Spinal cord (tissue), 10 donors: ENCODE results near the gene ARHGEF6. TPM values are rescaled to one million over a fixed set of nuclear protein-coding genes. Genes with fewer than 3 reads are reported as not detected.

Source experiments
- DNase-seq, 6 donors: peaks; one replicate each; pipeline versions ENCODE4 v3.0.0 to v3.0.0-alpha.2; 2013 to 2015; ENCODE audit warnings: low spot score in 6 of 6, low read depth in 4 of 6
- H3K27ac ChIP-seq: one replicate; pipeline ENCODE4 v1.5.1; 2013; ENCODE audit warnings: low read depth, low read length, control low read depth
- H3K27me3 ChIP-seq: one replicate; pipeline ENCODE4 v1.6.1; 2013; ENCODE audit warnings: low read length; ENCODE audit not compliant: control insufficient read depth, insufficient read depth
- H3K36me3 ChIP-seq: one replicate; pipeline ENCODE4 v1.6.1; 2013; ENCODE audit warnings: low read length; ENCODE audit not compliant: control insufficient read depth, insufficient read depth
- H3K4me1 ChIP-seq: one replicate; pipeline ENCODE4 v1.6.1; 2013; ENCODE audit warnings: low read length; ENCODE audit not compliant: control insufficient read depth, insufficient read depth
- H3K4me3 ChIP-seq: one replicate; pipeline ENCODE4 v1.5.1; 2013; ENCODE audit warnings: low read depth, low read length, control low read depth
- H3K9me3 ChIP-seq: one replicate; pipeline ENCODE4 v1.6.1; 2013; ENCODE audit warnings: low read length; ENCODE audit not compliant: control insufficient read depth, insufficient read depth
- WGBS: methylation state at CpG from one replicate; pipeline ENCODE4 v1.1.5; 2013; ENCODE audit warnings: missing lambda C conversion rate; ENCODE audit not compliant: insufficient coverage; 5-methylcytosine and 5-hydroxymethylcytosine counted together
- polyA plus RNA-seq, 2 donors: library from polyadenylated mRNA; unstranded; fragments of 120-200 nt; gene quantifications; one replicate each; pipeline ENCODE4 v1.2.1, GENCODE V29; 2013; ENCODE audit not compliant: insufficient read length in 2 of 2
- total RNA-seq, 2 donors: library from RNA; depleted of rRNA in 1 of 2; stranded (reverse); fragments of 120-200 nt in 1 of 2; fragments of >200 nt in 1 of 2; gene quantifications; one replicate each; pipeline versions ENCODE4 v1.2.3 to v1.2.4, GENCODE V29; 2013 to 2014
- donor health status: healthy.

Gene ARHGEF6
- total and polyA plus RNA-seq, 4 donors, result 34.3 to 70.2 (median 49.6) TPM

DNA sequence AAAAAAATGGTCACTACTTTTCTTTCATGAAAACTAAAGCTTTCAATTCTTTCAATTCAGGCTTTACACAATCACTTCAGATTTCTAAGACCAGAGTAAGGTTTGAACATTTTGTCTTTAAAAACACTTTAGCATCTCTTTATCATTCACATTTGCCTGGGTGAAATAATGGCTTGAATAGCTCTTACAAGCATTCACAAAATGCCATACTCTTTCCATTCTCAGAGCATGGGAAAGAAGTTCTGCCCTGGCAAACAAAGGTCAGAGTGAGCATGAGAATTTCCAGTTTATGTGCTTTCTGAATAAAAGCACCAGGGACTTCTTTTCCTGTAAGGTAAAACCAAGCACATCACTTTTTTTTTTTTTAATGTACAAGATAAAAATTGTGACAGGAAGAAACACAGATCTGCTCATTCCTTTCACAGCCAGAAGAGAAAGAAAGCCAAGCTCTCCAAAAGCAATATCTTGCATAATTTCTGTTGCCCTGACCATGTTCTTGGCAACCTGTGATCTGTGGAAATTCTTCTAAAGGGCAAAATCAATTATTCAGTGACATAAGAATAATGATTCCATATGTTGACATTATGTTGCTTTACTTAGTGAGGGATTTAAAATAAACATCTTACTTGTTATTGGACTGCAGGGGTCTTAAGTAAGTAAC, 68.0 kb downstream of the ARHGEF6 start:
- Histone ChIP-seq H3K36me3 (no peaks in the 10 kb centered on the region), H3K27ac (no peak overlapping the region), H3K9me3 (no peaks in the 10 kb centered on the region), H3K4me3 (no peak overlapping the region), H3K27me3 (no peaks in the 10 kb centered on the region), H3K4me1 (peaks cover 4% of the 10 kb centered on the region)
- no peak for DNase-seq

DNA sequence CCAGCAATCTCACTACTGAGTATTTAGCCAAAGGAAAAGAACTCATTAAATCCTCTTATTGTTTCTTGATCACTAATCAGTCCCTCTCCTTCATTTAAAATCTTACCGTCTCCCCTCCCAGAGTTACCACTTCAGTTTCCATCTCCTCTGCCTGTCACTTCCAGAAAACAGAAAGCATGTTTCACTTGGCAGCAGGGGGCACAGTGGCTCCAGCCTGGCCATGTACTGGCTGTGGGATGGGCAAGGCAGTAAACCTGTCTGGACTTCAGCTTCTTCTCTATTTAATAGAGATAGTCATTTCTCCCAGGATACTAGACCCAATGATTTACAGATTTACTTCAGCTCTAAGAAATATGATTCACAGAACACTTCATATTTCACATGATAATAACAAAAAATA, 69.6 kb downstream of the ARHGEF6 start:
- H3K36me3 ChIP-seq, result no peaks in the 10 kb centered on the region
- H3K4me3 ChIP-seq, result no peak overlapping the region
- no peaks in the 10 kb centered on the region for H3K27me3 ChIP-seq
- H3K27ac ChIP-seq, result no peak overlapping the region
- peaks cover 4% of the 10 kb centered on the region for H3K4me1 ChIP-seq
- no peaks in the 10 kb centered on the region for H3K9me3 ChIP-seq
- DNase-seq, result peak in 4 of 6 donors; percentile 13 to 55 (median 35)
- WGBS, result 40% methylated on average over 1 of the region's 1 CpG

DNA sequence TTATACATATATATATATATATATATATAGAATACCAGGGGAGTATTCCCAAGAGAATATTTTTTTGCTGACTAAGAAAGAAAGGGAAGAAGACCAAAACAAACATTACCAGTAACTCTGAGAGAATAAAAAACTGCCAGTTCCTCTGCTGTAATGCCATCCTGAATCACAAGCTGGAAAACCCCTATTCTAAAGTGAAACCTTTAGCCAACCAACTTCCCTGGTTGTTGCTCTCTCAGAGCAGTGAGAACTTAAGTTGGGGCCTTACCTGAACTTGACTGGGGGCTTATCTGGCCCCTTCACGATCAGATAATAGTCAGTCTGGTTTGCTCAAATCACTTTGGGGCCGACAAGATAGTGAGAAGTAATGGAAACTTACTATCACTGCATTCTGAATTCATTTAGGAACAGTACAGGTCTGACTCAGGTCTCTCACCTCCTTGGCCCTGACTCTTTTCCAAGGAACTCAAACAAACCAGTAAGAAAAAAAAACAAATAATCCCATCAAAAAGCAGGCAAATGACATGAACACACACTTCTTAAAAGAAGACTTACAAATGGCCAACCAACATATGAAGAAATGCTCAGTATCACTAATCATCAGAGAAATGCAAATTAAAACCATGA, 70.3 kb downstream of the ARHGEF6 start:
- Histone ChIP-seq H3K9me3 (no peaks in the 10 kb centered on the region), H3K27ac (no peak overlapping the region), H3K4me3 (no peak overlapping the region), H3K27me3 (no peaks in the 10 kb centered on the region), H3K36me3 (no peaks in the 10 kb centered on the region), H3K4me1 (peaks cover 4% of the 10 kb centered on the region)
- 20% methylated on average over 1 of the region's 2 CpGs for WGBS
- no peak for DNase-seq

DNA sequence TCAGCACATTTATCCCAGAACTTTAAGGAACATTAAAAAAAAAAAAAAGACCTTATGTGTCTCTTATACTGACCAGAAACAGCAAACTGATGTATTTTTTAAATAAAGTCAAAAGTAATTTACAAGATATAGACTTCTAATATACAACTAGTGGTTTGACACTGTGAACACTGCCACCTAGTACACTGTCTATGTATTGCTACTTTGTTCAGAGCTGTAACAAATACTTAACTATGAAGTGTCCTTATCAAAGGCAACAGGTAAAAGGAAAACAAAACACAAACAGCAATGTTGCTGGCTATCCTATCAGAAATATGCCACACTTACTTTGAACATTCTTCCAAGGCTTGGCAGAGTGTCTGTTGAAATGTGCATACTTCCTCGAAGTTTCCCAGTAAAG, 72.4 kb downstream of the ARHGEF6 start:
- H3K4me3 ChIP-seq, result no peak overlapping the region
- WGBS, result no CpG with 5 or more reads among the region's 1 CpG
- no peaks in the 10 kb centered on the region for H3K27me3 ChIP-seq
- DNase-seq, result peak in 1 of 6 donors; percentile 35
- peaks cover 4% of the 10 kb centered on the region for H3K4me1 ChIP-seq
- H3K27ac ChIP-seq, result no peak overlapping the region
- no peaks in the 10 kb centered on the region for H3K36me3 ChIP-seq
- no peaks in the 10 kb centered on the region for H3K9me3 ChIP-seq

DNA sequence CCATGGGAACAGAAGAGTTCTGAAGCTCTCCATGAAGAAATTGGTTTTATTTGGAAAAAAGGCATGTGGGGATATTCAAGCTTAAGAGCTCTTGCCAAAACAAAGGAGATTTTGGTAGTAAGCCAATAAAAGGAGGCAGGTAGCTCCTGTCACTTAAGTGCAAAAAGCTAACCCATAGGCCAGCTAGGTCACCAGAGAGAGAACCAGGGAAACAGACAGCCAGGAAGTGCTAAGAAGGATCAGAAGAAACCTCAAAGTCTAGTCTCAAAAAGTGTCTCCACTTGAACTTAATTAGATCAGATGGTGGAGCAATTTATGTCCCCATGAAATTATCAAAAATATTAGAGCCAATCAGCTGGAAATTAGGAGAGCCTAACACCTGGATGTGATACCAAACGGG, 83.6 kb downstream of the ARHGEF6 start:
- Histone ChIP-seq H3K36me3 (no peaks in the 10 kb centered on the region), H3K9me3 (no peaks in the 10 kb centered on the region), H3K4me1 (no peaks in the 10 kb centered on the region), H3K27me3 (peaks cover 6% of the 10 kb centered on the region), H3K27ac (no peak overlapping the region), H3K4me3 (no peak overlapping the region)
- no peak for DNase-seq
- 50% methylated on average over 1 of the region's 1 CpG for WGBS

DNA sequence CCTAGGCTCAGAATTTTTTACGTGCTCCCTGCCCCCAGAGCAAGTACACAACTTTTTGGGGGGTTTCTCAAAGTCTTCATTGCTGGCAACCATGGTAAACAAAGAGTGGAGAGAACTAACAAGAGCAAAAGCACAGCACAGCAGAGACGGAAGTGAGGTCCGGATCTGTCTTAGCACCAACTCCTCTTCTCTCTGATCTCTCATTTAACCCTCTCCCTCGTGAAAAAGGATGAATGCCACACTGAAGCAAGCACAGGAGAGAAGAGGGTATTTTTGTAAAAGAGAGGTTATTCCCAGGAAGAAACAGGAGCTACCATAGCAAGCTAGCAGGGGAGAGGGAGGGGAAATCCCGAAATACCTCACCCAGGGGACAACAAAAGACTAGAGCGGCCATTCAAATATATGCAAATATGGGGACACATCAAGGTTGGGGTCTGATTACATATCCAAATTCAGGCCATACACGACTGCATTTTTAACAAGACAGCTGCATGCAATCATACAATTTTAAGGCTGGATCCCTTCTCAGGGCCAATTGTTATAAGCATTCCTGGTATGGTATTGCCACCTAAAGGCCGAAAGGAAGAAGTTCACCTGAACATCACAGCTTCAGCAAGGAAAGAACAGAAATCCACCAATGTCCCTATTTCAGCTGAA, 86.2 kb downstream of the ARHGEF6 start:
- Histone ChIP-seq H3K27me3 (peaks cover 9% of the 10 kb centered on the region), H3K27ac (no peak overlapping the region), H3K4me1 (no peaks in the 10 kb centered on the region), H3K4me3 (no peak overlapping the region), H3K9me3 (no peaks in the 10 kb centered on the region), H3K36me3 (no peaks in the 10 kb centered on the region)
- 0% methylated on average over 1 of the region's 8 CpGs for WGBS
- DNase-seq, result peak in 5 of 6 donors; percentile 22 to 85 (median 40)

DNA sequence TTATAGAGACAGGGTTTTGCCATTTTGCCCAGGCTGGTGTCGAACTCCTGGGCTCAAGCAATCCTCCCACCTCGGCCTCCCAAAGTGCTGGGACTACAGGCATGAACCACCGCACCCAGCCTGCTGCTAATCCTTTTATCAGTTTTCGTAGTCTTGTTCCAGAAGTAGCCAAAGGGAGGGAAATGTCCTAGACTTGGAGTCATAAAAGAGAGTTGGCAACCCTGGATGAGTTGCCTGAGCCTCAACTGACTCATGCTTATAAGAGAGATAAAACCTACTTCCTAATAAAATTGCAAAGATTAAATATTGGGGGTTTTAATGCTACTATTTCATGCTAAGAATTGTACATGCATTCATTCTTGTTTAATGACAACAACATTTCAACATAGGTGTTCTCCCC, 88.5 kb downstream of the ARHGEF6 start:
- no peaks in the 10 kb centered on the region for H3K36me3 ChIP-seq
- H3K4me3 ChIP-seq, result no peak overlapping the region
- H3K27me3 ChIP-seq, result peaks cover 9% of the 10 kb centered on the region
- WGBS, result 73% methylated on average over 4 of the region's 4 CpGs
- no peak overlapping the region for H3K27ac ChIP-seq
- no peak for DNase-seq
- H3K9me3 ChIP-seq, result no peaks in the 10 kb centered on the region
- H3K4me1 ChIP-seq, result no peaks in the 10 kb centered on the region

DNA sequence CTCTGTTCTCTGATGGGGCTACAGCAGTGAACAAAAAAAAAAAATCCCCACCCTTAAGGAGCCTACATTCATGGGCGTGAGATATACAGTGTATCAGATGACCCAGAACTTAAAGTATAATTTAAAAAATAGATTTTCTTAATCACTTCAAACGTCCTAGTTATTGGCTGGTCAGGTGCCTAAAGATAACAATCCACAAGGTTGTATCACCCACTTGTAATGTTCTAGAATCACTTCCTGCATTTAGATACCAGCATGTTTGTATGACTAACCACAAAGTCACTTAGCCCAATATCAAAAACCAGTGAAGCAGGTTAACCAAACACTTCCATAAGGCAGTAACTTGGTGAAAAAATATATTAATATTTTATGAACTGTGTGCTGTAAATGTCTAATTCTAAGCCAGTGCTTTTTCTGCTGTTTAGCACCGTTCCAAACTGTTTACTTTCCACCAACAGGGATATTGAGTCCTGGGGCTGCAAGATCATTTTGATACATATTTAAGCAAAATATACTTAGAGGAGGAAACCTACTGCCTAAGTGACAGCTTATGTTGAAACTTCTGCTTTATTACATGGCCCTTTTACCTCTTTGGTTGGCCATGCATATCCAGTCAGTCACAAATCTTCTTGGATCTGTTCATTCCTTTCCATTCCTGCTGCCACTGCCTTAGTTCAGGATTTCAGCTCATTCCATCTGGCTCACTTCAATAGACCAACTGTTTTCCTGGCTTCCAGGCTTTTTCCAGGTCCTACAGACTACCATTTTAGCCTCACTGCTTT, 89.5 kb downstream of the ARHGEF6 start:
- Histone ChIP-seq H3K27me3 (peaks cover 9% of the 10 kb centered on the region), H3K27ac (no peak overlapping the region), H3K4me3 (no peak overlapping the region), H3K36me3 (no peaks in the 10 kb centered on the region), H3K4me1 (no peaks in the 10 kb centered on the region), H3K9me3 (no peaks in the 10 kb centered on the region)
- WGBS, result no CpG with 5 or more reads among the region's 3 CpGs
- peak in 1 of 6 donors; percentile 20 for DNase-seq

DNA sequence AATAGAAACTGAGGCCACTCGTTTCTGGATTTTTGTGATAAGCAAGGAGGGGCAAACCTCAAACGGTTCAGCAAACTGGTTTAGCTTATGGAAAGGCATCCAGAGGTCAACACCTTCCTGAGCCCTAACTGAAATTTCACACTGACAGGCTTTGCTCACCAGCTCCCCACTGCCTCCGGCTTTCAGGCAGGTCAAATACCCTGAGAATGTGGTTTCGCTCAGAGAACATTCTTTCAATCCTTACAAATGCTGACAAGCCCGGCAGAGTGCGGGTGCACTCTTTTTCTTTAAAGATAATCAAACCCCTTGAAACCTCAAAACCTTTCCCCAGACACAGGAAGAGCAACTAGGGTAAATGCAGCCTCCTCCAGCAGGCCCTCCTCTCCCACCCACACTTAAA, 91.3 kb downstream of the ARHGEF6 start:
- WGBS, result 32% methylated on average over 5 of the region's 6 CpGs

More for the DNA sequence above, 91.3 kb downstream of the ARHGEF6 start:
- DNase-seq, result no peak
- Histone ChIP-seq H3K4me1 (no peaks in the 10 kb centered on the region), H3K36me3 (no peaks in the 10 kb centered on the region), H3K4me3 (no peak overlapping the region), H3K27ac (no peak overlapping the region), H3K9me3 (no peaks in the 10 kb centered on the region), H3K27me3 (peaks cover 9% of the 10 kb centered on the region)
